Spleen (tissue), 11 donors: ENCODE measurements around the gene ZFYVE26. TPM values are rescaled to one million over a fixed set of nuclear protein-coding genes. Genes with fewer than 3 reads are reported as not detected.

Source experiments
- DNase-seq: peaks from one replicate; pipeline ENCODE4 v3.0.0-alpha.2; 2020
- H3K27ac ChIP-seq, 8 donors: fragments of 200-600 bp; sonication (generic) in 7 of 8; 1 replicate in 4 of 8; 2 replicates in 4 of 8; pipeline versions ENCODE4 v1.5.0 to v1.8.0; 2016 to 2021; ENCODE audit warnings: inconsistent platforms in 4 of 8, mild to moderate bottlenecking in 4 of 8, moderate library complexity in 1 of 8
- H3K27me3 ChIP-seq, 7 donors: fragments of 200-600 bp; sonication (generic) in 6 of 7; replicated peaks in 1 of 7; 1 replicate in 4 of 7; 2 replicates in 3 of 7; pipeline versions ENCODE4 v1.5.0 to v1.8.0; 2016 to 2021; ENCODE audit warnings: inconsistent platforms in 3 of 7, mild to moderate bottlenecking in 1 of 7
- H3K36me3 ChIP-seq, 6 donors: fragments of 200-600 bp; sonication (generic) in 5 of 6; 1 replicate in 4 of 6; 2 replicates in 2 of 6; pipeline versions ENCODE4 v1.5.0 to v1.8.0; 2016 to 2021; ENCODE audit warnings: inconsistent platforms in 2 of 6
- H3K4me1 ChIP-seq, 6 donors: fragments of 200-600 bp; sonication (generic) in 5 of 6; 1 replicate in 3 of 6; 2 replicates in 3 of 6; pipeline versions ENCODE4 v1.5.0 to v1.8.0; 2016 to 2021; ENCODE audit warnings: inconsistent platforms in 3 of 6
- H3K4me3 ChIP-seq, 8 donors: fragments of 200-600 bp; sonication (generic) in 7 of 8; 1 replicate in 4 of 8; 2 replicates in 4 of 8; pipeline versions ENCODE4 v1.5.0 to v1.8.0; 2016 to 2021; ENCODE audit warnings: inconsistent platforms in 4 of 8, mild to moderate bottlenecking in 4 of 8, moderate library complexity in 2 of 8
- H3K9me3 ChIP-seq, 8 donors: fragments of 200-600 bp; sonication (generic) in 7 of 8; 1 replicate in 4 of 8; 2 replicates in 4 of 8; pipeline versions ENCODE4 v1.5.0 to v1.8.0; 2016 to 2021; ENCODE audit warnings: inconsistent platforms in 4 of 8
- CTCF ChIP-seq, 11 experiments: fragments of 200-600 bp in 7 of 11; fragments of 450-650 bp in 4 of 11; sonication (generic) in 4 of 11; IDR thresholded peaks in 8 of 11; conservative IDR thresholded peaks in 3 of 11; 1 replicate in 7 of 11; 2 replicates in 4 of 11; pipeline versions ENCODE4 v1.4.0 to v1.8.0; 2016 to 2021; ENCODE audit warnings: antibody characterized with exemption in 11 of 11, inconsistent platforms in 4 of 11, mild to moderate bottlenecking in 1 of 11
- POLR2A ChIP-seq, 3 donors: fragments of 450-650 bp; IDR thresholded peaks; one replicate each; pipeline ENCODE4 v1.5.1; 2017; ENCODE audit warnings: antibody characterized with exemption in 3 of 3, mild to moderate bottlenecking in 1 of 3
- POLR2AphosphoS5 ChIP-seq, 3 donors: sonication (generic); formaldehyde crosslinking; IDR thresholded peaks; one replicate each; pipeline ENCODE4 v1.5.1; 2017; ENCODE audit warnings: antibody characterized with exemption in 3 of 3
- WGBS, 5 donors: extraction: QIAGEN DNeasy Blood & Tissue Kit in 3 of 5; methylation state at CpG; one replicate each; pipeline versions ENCODE4 v1.1.5 to v1.1.7; 2013 to 2018; 5-methylcytosine and 5-hydroxymethylcytosine counted together
- intact Hi-C: fragments of 100-400 bp; cut with DNase I; formaldehyde crosslinking; loops from one replicate; pipeline ENCODE4 v1.15.0; 2023; ENCODE audit warnings: low total_unique reads
- polyA plus RNA-seq, 3 donors: library from polyadenylated mRNA; stranded (reverse); fragments of 200-250 nt; gene quantifications; one replicate each; pipeline ENCODE4 v1.2.1, GENCODE V29; 2013
- total RNA-seq, 7 donors: library from RNA; depleted of rRNA in 3 of 7; stranded (reverse); fragments of >200 nt in 3 of 7; fragmentation: NEBNext Ultra II Directional in 4 of 7; extraction: Animal tissue kit (Norgen Biotek cat#: 25700) in 4 of 7; gene quantifications; one replicate each; pipeline versions ENCODE4 v1.1.0 to v1.2.1, GENCODE V29; 2016 to 2021
- donor health status: healthy with polysubstance abuse.
- donor health status: DM: no; HTN: no; CAD: no; lungs with moderate emphysema.
- donor health status: DM: no; HTN: no; CAD: no.
- donor health status: Bipolar disorder and iron deficiency.
- donor health status: healthy.
- donor health status: DM: no; HTN: no; CAD: no.
- donor health status: DM: yes; HTN: yes; CAD: no.

The ZFYVE26 gene
- total and polyA plus RNA-seq, 10 donors: 3.6 to 43.5 (median 35.5) TPM

GRCh38 chr14:67757175-67757574 lies 59.2 kb downstream of the ZFYVE26 start:
- Histone ChIP-seq H3K9me3 (no peaks in the 10 kb centered on the region), H3K4me3 (no peak overlapping the region), H3K4me1 (no peaks in the 10 kb centered on the region), H3K27me3 (no peaks in the 10 kb centered on the region), H3K27ac (no peak overlapping the region), H3K36me3 (peaks cover 4 to 100% (median 71%) of the 10 kb centered on the region in 6 donors)
- no peak for TF ChIP-seq CTCF (IDR thresholded peaks at IDR 0.05 in 8 of 11, conservative IDR thresholded peaks at IDR 0.05 in 3 of 11)
- no peak for TF ChIP-seq POLR2AphosphoS5 (IDR thresholded peaks at IDR 0.05)
- no peak for TF ChIP-seq POLR2A (IDR thresholded peaks at IDR 0.05)
- 84 to 93% (median 90%) methylated on average over 3 of the region's 3 CpGs for WGBS, 5 donors
- intact Hi-C loops: no loop called here
- no peak for DNase-seq

GRCh38 chr14:67756496-67756895 lies 59.9 kb downstream of the ZFYVE26 start:
- Histone ChIP-seq H3K36me3 (peaks cover 4 to 100% (median 71%) of the 10 kb centered on the region in 6 donors), H3K9me3 (no peaks in the 10 kb centered on the region)

GRCh38 chr14:67749341-67750084 lies 66.9 kb downstream of the ZFYVE26 start:
- TF ChIP-seq POLR2A (IDR thresholded peaks at IDR 0.05) (no peak), CTCF (IDR thresholded peaks at IDR 0.05 in 8 of 11, conservative IDR thresholded peaks at IDR 0.05 in 3 of 11) (no peak), POLR2AphosphoS5 (IDR thresholded peaks at IDR 0.05) (no peak)
- no peak overlapping the region for H3K27ac ChIP-seq
- no peaks in the 10 kb centered on the region for H3K27me3 ChIP-seq
- no peaks in the 10 kb centered on the region for H3K4me1 ChIP-seq
- peaks cover 4 to 87% (median 73%) of the 10 kb centered on the region in 6 donors for H3K36me3 ChIP-seq
- 86 to 96% (median 95%) methylated on average over 6 of the region's 6 CpGs for WGBS, 5 donors
- DNase-seq: no peak
- H3K4me3 ChIP-seq: no peak overlapping the region
- H3K9me3 ChIP-seq: peaks cover 0 to 5% (median 0%) of the 10 kb centered on the region in 8 donors
- intact Hi-C loops: no loop called here

More at GRCh38 chr14:67756496-67756895, 59.9 kb downstream of the ZFYVE26 start:
- intact Hi-C loops: no loop called here
- TF ChIP-seq POLR2AphosphoS5 (IDR thresholded peaks at IDR 0.05) (no peak), CTCF (IDR thresholded peaks at IDR 0.05 in 8 of 11, conservative IDR thresholded peaks at IDR 0.05 in 3 of 11) (no peak), POLR2A (IDR thresholded peaks at IDR 0.05) (no peak)
- H3K4me1 ChIP-seq: no peaks in the 10 kb centered on the region
- no peaks in the 10 kb centered on the region for H3K27me3 ChIP-seq
- no peak overlapping the region for H3K4me3 ChIP-seq
- WGBS, 5 donors: 86 to 100% (median 93%) methylated on average over 1 of the region's 1 CpG
- no peak for DNase-seq
- no peak overlapping the region for H3K27ac ChIP-seq

GRCh38 chr14:67748312-67748711 lies 68.1 kb downstream of the ZFYVE26 start:
- Histone ChIP-seq H3K36me3 (peaks cover 0 to 75% (median 61%) of the 10 kb centered on the region in 6 donors), H3K27me3 (no peaks in the 10 kb centered on the region), H3K4me1 (no peaks in the 10 kb centered on the region), H3K9me3 (peaks cover 0 to 8% (median 0%) of the 10 kb centered on the region in 8 donors), H3K4me3 (no peak overlapping the region), H3K27ac (no peak overlapping the region)
- WGBS, 5 donors: 93 to 97% (median 95%) methylated on average over 7 to 10 of the region's 10 CpGs
- intact Hi-C loops: no loop called here
- DNase-seq: no peak
- no peak for TF ChIP-seq CTCF (IDR thresholded peaks at IDR 0.05 in 8 of 11, conservative IDR thresholded peaks at IDR 0.05 in 3 of 11)
- TF ChIP-seq POLR2AphosphoS5 (IDR thresholded peaks at IDR 0.05): peak in 1 of 3 donors; percentile 24
